Measurements from ENCODE around the gene RFXAP. TPM values are rescaled to one million over a fixed set of nuclear protein-coding genes. Genes with fewer than 3 reads are reported as not detected.

The RFXAP gene
- polyA plus RNA-seq (2013): 3.0 TPM in 2 replicates

- Histone ChIP-seq H2BK12ac (ENCODE audit: low read length) (no peak within 1 kb of the TSS), H2AFZ (ENCODE audit: insufficient read depth, low read length, poor library complexity) (peak within 1 kb of the TSS; percentile 99), H4K12ac (ENCODE audit: low read depth, low read length) (peak within 1 kb of the TSS; percentile 48)
Observed at GRCh38 chr13:36818804-36819738, at the start of gene RFXAP. TSS of gene RFXAP (plus strand) at chr13:36819222. CDS start at chr13:36819358, 136 bp downstream.

GRCh38 chr13:36769545-36769944, 49.5 kb upstream of the RFXAP start:
- no peak overlapping the region for H2AFZ ChIP-seq (ENCODE audit: insufficient read depth, low read length, poor library complexity)
- H3K4me3 ChIP-seq (ENCODE audit: low read depth, low read length): no peak overlapping the region
- H2BK5ac ChIP-seq (ENCODE audit: low read depth, low read length, poor library complexity): no peak overlapping the region
- no peaks in the 10 kb centered on the region for H3K36me3 ChIP-seq (ENCODE audit: control insufficient read depth in 1 of 2, insufficient read depth in 2 of 2, low read length in 2 of 2)
- no peak overlapping the region for H4K8ac ChIP-seq (ENCODE audit: low read depth, low read length)
- no peaks in the 10 kb centered on the region for H3K27me3 ChIP-seq (ENCODE audit: insufficient read depth, low read length)
- H2AK5ac ChIP-seq (ENCODE audit: low read length): no peak overlapping the region
- no peak overlapping the region for H2BK120ac ChIP-seq (ENCODE audit: insufficient read depth, low read length, poor library complexity)
- no peak overlapping the region for H3K27ac ChIP-seq (ENCODE audit: low read depth, low read length)
- no peak overlapping the region for H3K23ac ChIP-seq (ENCODE audit: low read length)
- no peak overlapping the region for H3K14ac ChIP-seq (ENCODE audit: low read length)
- no peak overlapping the region for H3K18ac ChIP-seq (ENCODE audit: low read length)
- no peak for DNase-seq
- H3K4me1 ChIP-seq (ENCODE audit: control insufficient read depth in 1 of 2, insufficient read depth in 2 of 2, low read length in 2 of 2): no peaks in the 10 kb centered on the region
- no peak overlapping the region for H4K91ac ChIP-seq (ENCODE audit: low read depth, low read length)
- H3K4me2 ChIP-seq (ENCODE audit: low read length): no peak overlapping the region
- no peak overlapping the region for H4K12ac ChIP-seq (ENCODE audit: low read depth, low read length)
- H3K4ac ChIP-seq (ENCODE audit: low read depth, low read length): no peak overlapping the region
- no peaks in the 10 kb centered on the region for H3K79me2 ChIP-seq (ENCODE audit: control insufficient read depth, insufficient read depth, low read length, poor library complexity)
- no CpG with 5 or more reads among the region's 4 CpGs for WGBS (ENCODE audit: extremely low coverage, insufficient coverage, insufficient read length)
- H3K9me3 ChIP-seq (ENCODE audit: insufficient read depth, low read depth, low read length): no peaks in the 10 kb centered on the region
- H3K79me1 ChIP-seq (ENCODE audit: low read length): no peaks in the 10 kb centered on the region
- no peak overlapping the region for H3K9ac ChIP-seq (ENCODE audit: low read length)
- no peak overlapping the region for H2BK12ac ChIP-seq (ENCODE audit: low read length)

More at GRCh38 chr13:36818804-36819738, at the start of gene RFXAP:
- H3K9me3 ChIP-seq (ENCODE audit: insufficient read depth, low read depth, low read length): no peaks in the 10 kb centered on the region
- WGBS (ENCODE audit: extremely low coverage, insufficient coverage, insufficient read length): no CpG with 5 or more reads among the region's 78 CpGs
- peak within 1 kb of the TSS; percentile 64 for H4K91ac ChIP-seq (ENCODE audit: low read depth, low read length)
- peak within 1 kb of the TSS; percentile 71 for H2BK5ac ChIP-seq (ENCODE audit: low read depth, low read length, poor library complexity)
- DNase-seq: peak; percentile 80 to 94
- no peak within 1 kb of the TSS for H3K27ac ChIP-seq (ENCODE audit: low read depth, low read length)
- H3K4ac ChIP-seq (ENCODE audit: low read depth, low read length): peak within 1 kb of the TSS; percentile 0
- H3K27me3 ChIP-seq (ENCODE audit: insufficient read depth, low read length): no peaks in the 10 kb centered on the region
- peaks cover 4% of the 10 kb centered on the region for H3K79me1 ChIP-seq (ENCODE audit: low read length)
- H3K23ac ChIP-seq (ENCODE audit: low read length): no peak within 1 kb of the TSS
- no peaks in the 10 kb centered on the region for H3K79me2 ChIP-seq (ENCODE audit: control insufficient read depth, insufficient read depth, low read length, poor library complexity)
- H3K9ac ChIP-seq (ENCODE audit: low read length): peak within 1 kb of the TSS; percentile 84
- H3K4me3 ChIP-seq (ENCODE audit: low read depth, low read length): peak within 1 kb of the TSS; percentile 87
- H3K14ac ChIP-seq (ENCODE audit: low read length): no peak within 1 kb of the TSS
- H4K8ac ChIP-seq (ENCODE audit: low read depth, low read length): peak within 1 kb of the TSS; percentile 86
- peak within 1 kb of the TSS; percentile 99 for H3K4me2 ChIP-seq (ENCODE audit: low read length)
- peak within 1 kb of the TSS; percentile 68 for H2BK120ac ChIP-seq (ENCODE audit: insufficient read depth, low read length, poor library complexity)
- H2AK5ac ChIP-seq (ENCODE audit: low read length): no peak within 1 kb of the TSS
- H3K4me1 ChIP-seq (ENCODE audit: control insufficient read depth in 1 of 2, insufficient read depth in 2 of 2, low read length in 2 of 2): peaks cover 3 to 5% of the 10 kb centered on the region in 2 experiments
- H3K18ac ChIP-seq (ENCODE audit: low read length): peak within 1 kb of the TSS; percentile 55
- no peaks in the 10 kb centered on the region for H3K36me3 ChIP-seq (ENCODE audit: control insufficient read depth in 1 of 2, insufficient read depth in 2 of 2, low read length in 2 of 2)

GRCh38 chr13:36770741-36771140, 48.3 kb upstream of the RFXAP start:
- Histone ChIP-seq H3K4me3 (ENCODE audit: low read depth, low read length) (no peak overlapping the region), H4K8ac (ENCODE audit: low read depth, low read length) (no peak overlapping the region), H3K14ac (ENCODE audit: low read length) (no peak overlapping the region), H3K18ac (ENCODE audit: low read length) (no peak overlapping the region), H3K79me2 (ENCODE audit: control insufficient read depth, insufficient read depth, low read length, poor library complexity) (no peaks in the 10 kb centered on the region), H3K4ac (ENCODE audit: low read depth, low read length) (no peak overlapping the region), H3K36me3 (ENCODE audit: control insufficient read depth in 1 of 2, insufficient read depth in 2 of 2, low read length in 2 of 2) (no peaks in the 10 kb centered on the region), H2AK5ac (ENCODE audit: low read length) (no peak overlapping the region), H2BK120ac (ENCODE audit: insufficient read depth, low read length, poor library complexity) (no peak overlapping the region), H2BK5ac (ENCODE audit: low read depth, low read length, poor library complexity) (no peak overlapping the region), H3K23ac (ENCODE audit: low read length) (no peak overlapping the region), H2BK12ac (ENCODE audit: low read length) (no peak overlapping the region), H3K79me1 (ENCODE audit: low read length) (no peaks in the 10 kb centered on the region), H4K12ac (ENCODE audit: low read depth, low read length) (no peak overlapping the region), H3K4me2 (ENCODE audit: low read length) (no peak overlapping the region), H4K91ac (ENCODE audit: low read depth, low read length) (no peak overlapping the region), H3K27me3 (ENCODE audit: insufficient read depth, low read length) (no peaks in the 10 kb centered on the region), H3K27ac (ENCODE audit: low read depth, low read length) (no peak overlapping the region), H3K4me1 (ENCODE audit: control insufficient read depth in 1 of 2, insufficient read depth in 2 of 2, low read length in 2 of 2) (no peaks in the 10 kb centered on the region), H3K9ac (ENCODE audit: low read length) (no peak overlapping the region), H3K9me3 (ENCODE audit: insufficient read depth, low read depth, low read length) (no peaks in the 10 kb centered on the region), H2AFZ (ENCODE audit: insufficient read depth, low read length, poor library complexity) (no peak overlapping the region)
- DNase-seq: no peak
- WGBS (ENCODE audit: extremely low coverage, insufficient coverage, insufficient read length): no CpG with 5 or more reads among the region's 2 CpGs

GRCh38 chr13:36772853-36773252, 46.2 kb upstream of the RFXAP start:
- DNase-seq: no peak
- Histone ChIP-seq H2AFZ (ENCODE audit: insufficient read depth, low read length, poor library complexity) (no peak overlapping the region), H4K8ac (ENCODE audit: low read depth, low read length) (no peak overlapping the region), H3K4me2 (ENCODE audit: low read length) (no peak overlapping the region), H2BK120ac (ENCODE audit: insufficient read depth, low read length, poor library complexity) (no peak overlapping the region), H3K9me3 (ENCODE audit: insufficient read depth, low read depth, low read length) (no peaks in the 10 kb centered on the region), H3K9ac (ENCODE audit: low read length) (no peak overlapping the region), H3K4me1 (ENCODE audit: control insufficient read depth in 1 of 2, insufficient read depth in 2 of 2, low read length in 2 of 2) (peaks cover under 1% of the 10 kb centered on the region in 2 experiments), H3K79me2 (ENCODE audit: control insufficient read depth, insufficient read depth, low read length, poor library complexity) (no peaks in the 10 kb centered on the region), H3K14ac (ENCODE audit: low read length) (no peak overlapping the region), H2AK5ac (ENCODE audit: low read length) (no peak overlapping the region), H3K23ac (ENCODE audit: low read length) (no peak overlapping the region), H4K12ac (ENCODE audit: low read depth, low read length) (no peak overlapping the region), H4K91ac (ENCODE audit: low read depth, low read length) (no peak overlapping the region), H3K4ac (ENCODE audit: low read depth, low read length) (no peak overlapping the region), H2BK12ac (ENCODE audit: low read length) (no peak overlapping the region), H3K27ac (ENCODE audit: low read depth, low read length) (no peak overlapping the region), H2BK5ac (ENCODE audit: low read depth, low read length, poor library complexity) (no peak overlapping the region), H3K18ac (ENCODE audit: low read length) (no peak overlapping the region), H3K4me3 (ENCODE audit: low read depth, low read length) (no peak overlapping the region), H3K79me1 (ENCODE audit: low read length) (peaks cover under 1% of the 10 kb centered on the region), H3K27me3 (ENCODE audit: insufficient read depth, low read length) (no peaks in the 10 kb centered on the region), H3K36me3 (ENCODE audit: control insufficient read depth in 1 of 2, insufficient read depth in 2 of 2, low read length in 2 of 2) (no peaks in the 10 kb centered on the region)
